ENCODE results near the gene ZSCAN20.

GRCh38 chr1:33438364-33439160 lies 33.9 kb upstream of the ZSCAN20 start:
- TF ChIP-seq, protein P1, sequence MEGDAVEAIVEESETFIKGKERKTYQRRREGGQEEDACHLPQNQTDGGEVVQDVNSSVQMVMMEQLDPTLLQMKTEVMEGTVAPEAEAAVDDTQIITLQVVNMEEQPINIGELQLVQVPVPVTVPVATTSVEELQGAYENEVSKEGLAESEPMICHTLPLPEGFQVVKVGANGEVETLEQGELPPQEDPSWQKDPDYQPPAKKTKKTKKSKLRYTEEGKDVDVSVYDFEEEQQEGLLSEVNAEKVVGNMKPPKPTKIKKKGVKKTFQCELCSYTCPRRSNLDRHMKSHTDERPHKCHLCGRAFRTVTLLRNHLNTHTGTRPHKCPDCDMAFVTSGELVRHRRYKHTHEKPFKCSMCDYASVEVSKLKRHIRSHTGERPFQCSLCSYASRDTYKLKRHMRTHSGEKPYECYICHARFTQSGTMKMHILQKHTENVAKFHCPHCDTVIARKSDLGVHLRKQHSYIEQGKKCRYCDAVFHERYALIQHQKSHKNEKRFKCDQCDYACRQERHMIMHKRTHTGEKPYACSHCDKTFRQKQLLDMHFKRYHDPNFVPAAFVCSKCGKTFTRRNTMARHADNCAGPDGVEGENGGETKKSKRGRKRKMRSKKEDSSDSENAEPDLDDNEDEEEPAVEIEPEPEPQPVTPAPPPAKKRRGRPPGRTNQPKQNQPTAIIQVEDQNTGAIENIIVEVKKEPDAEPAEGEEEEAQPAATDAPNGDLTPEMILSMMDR (IDR thresholded peaks at IDR 0.05; ENCODE audit: insufficient read depth, low read depth, low read length), result no peak
- TF ChIP-seq EZH2 (IDR thresholded peaks at IDR 0.05; ENCODE audit: insufficient read depth, low read length), result no peak

All from astrocyte (in vitro differentiated cells and primary cell).